Rectal smooth muscle tissue (tissue), 1 donor: ENCODE measurements around the gene DENND4B.
"Not testable (repeated sequence)": the region's sequence is repeated elsewhere in the genome, so short reads cannot be mapped to it uniquely, and the experiment has no call there.

Experiments
- H3K27ac ChIP-seq: one replicate; pipeline ENCODE4 v1.7.0; 2013; ENCODE audit warnings: low read depth, low read length, inconsistent platforms
- H3K27me3 ChIP-seq: one replicate; pipeline ENCODE4 v1.7.0; 2013; ENCODE audit warnings: low read length; ENCODE audit not compliant: control insufficient read depth, insufficient read depth
- H3K36me3 ChIP-seq: one replicate; pipeline ENCODE4 v1.7.0; 2013; ENCODE audit warnings: low read length; ENCODE audit not compliant: control insufficient read depth, insufficient read depth
- H3K4me1 ChIP-seq: one replicate; pipeline ENCODE4 v1.7.0; 2013; ENCODE audit warnings: low read length; ENCODE audit not compliant: control insufficient read depth, insufficient read depth
- H3K4me3 ChIP-seq: one replicate; pipeline ENCODE4 v1.7.0; 2013; ENCODE audit warnings: low read length
- H3K9ac ChIP-seq: one replicate; pipeline ENCODE4 v1.7.0; 2013; ENCODE audit warnings: low read length

Gene DENND4B

GRCh38 chr1:153946622-153947241, at the start of gene DENND4B:
TSS of gene DENND4B (minus strand) at chr1:153946718. CDS start at chr1:153944374, 2,344 bp downstream.
- Histone ChIP-seq H3K4me3 (peak within 1 kb of the TSS; percentile 70), H3K4me1 (peaks cover 9% of the 10 kb centered on the region), H3K36me3 (peaks cover 40% of the 10 kb centered on the region), H3K9ac (peak within 1 kb of the TSS; percentile 79), H3K27me3 (no peaks in the 10 kb centered on the region), H3K27ac (peak within 1 kb of the TSS; percentile 88)

GRCh38 chr1:153995640-153996039, 49.1 kb upstream of the DENND4B start:
- H3K36me3 ChIP-seq: peaks cover 8% of the 10 kb centered on the region
- H3K4me3 ChIP-seq: no peak overlapping the region
- H3K27me3 ChIP-seq: no peaks in the 10 kb centered on the region
- peaks cover 11% of the 10 kb centered on the region for H3K4me1 ChIP-seq
- H3K9ac ChIP-seq: no peak overlapping the region
- no peak overlapping the region for H3K27ac ChIP-seq

- Histone ChIP-seq H3K27ac (no peak overlapping the region), H3K36me3 (peaks cover 8% of the 10 kb centered on the region), H3K27me3 (no peaks in the 10 kb centered on the region), H3K4me3 (no peak overlapping the region), H3K4me1 (peaks cover 11% of the 10 kb centered on the region), H3K9ac (no peak overlapping the region)
These were observed 48.7 kb upstream of the DENND4B start for GRCh38 chr1:153995202-153995601.

GRCh38 chr1:153991806-153992205, 45.3 kb upstream of the DENND4B start:
- H3K36me3 ChIP-seq: peaks cover 8% of the 10 kb centered on the region
- H3K27me3 ChIP-seq: no peaks in the 10 kb centered on the region
- H3K27ac ChIP-seq: peak overlapping the region; percentile 99
- peaks cover 11% of the 10 kb centered on the region for H3K4me1 ChIP-seq
- peak overlapping the region; percentile 100 for H3K4me3 ChIP-seq
- no peak overlapping the region for H3K9ac ChIP-seq

GRCh38 chr1:153991151-153991630, 44.7 kb upstream of the DENND4B start:
- H3K27ac ChIP-seq: peak overlapping the region; percentile 99
- peaks cover 11% of the 10 kb centered on the region for H3K4me1 ChIP-seq
- H3K27me3 ChIP-seq: no peaks in the 10 kb centered on the region
- peak overlapping the region; percentile 96 for H3K9ac ChIP-seq
- H3K4me3 ChIP-seq: peak overlapping the region; percentile 100
- H3K36me3 ChIP-seq: peaks cover 8% of the 10 kb centered on the region

- Histone ChIP-seq H3K27me3 (no peaks in the 10 kb centered on the region), H3K27ac (peak within 1 kb of the TSS; percentile 99), H3K4me1 (peaks cover 11% of the 10 kb centered on the region), H3K9ac (peak within 1 kb of the TSS; percentile 96), H3K36me3 (peaks cover 8% of the 10 kb centered on the region), H3K4me3 (peak within 1 kb of the TSS; percentile 100)
These were observed 44.1 kb upstream of the DENND4B start, which contains the start of gene RPS27 for GRCh38 chr1:153990468-153991150. TSS of gene RPS27 (plus strand) at chr1:153990762. CDS start at chr1:153990797, 35 bp downstream.

GRCh38 chr1:153987621-153988020, 41.1 kb upstream of the DENND4B start:
- H3K27ac ChIP-seq: no peak overlapping the region
- H3K36me3 ChIP-seq: peaks cover 7% of the 10 kb centered on the region
- H3K27me3 ChIP-seq: no peaks in the 10 kb centered on the region
- H3K4me3 ChIP-seq: no peak overlapping the region
- no peak overlapping the region for H3K9ac ChIP-seq
- H3K4me1 ChIP-seq: peaks cover 18% of the 10 kb centered on the region

- peaks cover 8% of the 10 kb centered on the region for H3K4me1 ChIP-seq
- no peaks in the 10 kb centered on the region for H3K27me3 ChIP-seq
- peak within 1 kb of the TSS; percentile 85 for H3K4me3 ChIP-seq
- peak within 1 kb of the TSS; percentile 84 for H3K9ac ChIP-seq
- peak within 1 kb of the TSS; percentile 95 for H3K27ac ChIP-seq
- H3K36me3 ChIP-seq: peaks cover 3% of the 10 kb centered on the region
These were observed 39.6 kb upstream of the DENND4B start, which contains the start of gene RAB13 for GRCh38 chr1:153985941-153986761. TSS of gene RAB13 (minus strand) at chr1:153986339. CDS start at chr1:153986236, 103 bp downstream.

- H3K4me1 ChIP-seq: peaks cover 7% of the 10 kb centered on the region
- no peaks in the 10 kb centered on the region for H3K27me3 ChIP-seq
- peak overlapping the region; percentile 95 for H3K27ac ChIP-seq
- H3K4me3 ChIP-seq: peak overlapping the region; percentile 85
- H3K36me3 ChIP-seq: peaks cover 3% of the 10 kb centered on the region
- H3K9ac ChIP-seq: peak overlapping the region; percentile 84
These were observed 38.9 kb upstream of the DENND4B start for GRCh38 chr1:153985341-153985912.

- Histone ChIP-seq H3K27me3 (no peaks in the 10 kb centered on the region), H3K27ac (no peak overlapping the region), H3K36me3 (peaks cover 3% of the 10 kb centered on the region), H3K4me3 (peak overlapping the region; percentile 45), H3K9ac (no peak overlapping the region), H3K4me1 (peaks cover 7% of the 10 kb centered on the region)
These were observed 37.8 kb upstream of the DENND4B start for GRCh38 chr1:153984123-153984894.

GRCh38 chr1:153981735-153982134, 35.2 kb upstream of the DENND4B start:
- not testable (repeated sequence) for H3K4me1 ChIP-seq, H3K4me3 ChIP-seq, H3K27me3 ChIP-seq, H3K9ac ChIP-seq, H3K36me3 ChIP-seq, H3K27ac ChIP-seq
